K562 (cell line): ENCODE measurements around the gene AQP11. TPM values are rescaled to one million over a fixed set of nuclear protein-coding genes. Genes with fewer than 3 reads are reported as not detected.

Experiments used
- CEBPG ChIP-seq, 3 experiments: fragments of 200-800 bp in 1 of 3; sonication (Bioruptor generic) in 1 of 3; sonication (generic) in 1 of 3; formaldehyde crosslinking in 1 of 3; IDR thresholded peaks in 2 of 3; conservative IDR thresholded peaks in 1 of 3; 2 replicates each; pipeline versions ENCODE4 v1.6.1 to v1.8.0; 2016 to 2022; ENCODE audit warnings: missing compliant biosample characterization in 2 of 3, missing genetic modification characterization in 2 of 3, mild to moderate bottlenecking in 1 of 3, missing genetic modification reagents in 1 of 3
- DEAF1 ChIP-seq: fragments of 450-650 bp; formaldehyde crosslinking; IDR thresholded peaks from 2 replicates; pipeline ENCODE4 v1.4.0; 2020; ENCODE audit warnings: mild to moderate bottlenecking, moderate library complexity
- EGR1 ChIP-seq: fragments of 450-650 bp; conservative IDR thresholded peaks from 2 replicates; pipeline ENCODE4 v1.6.1; 2017; ENCODE audit warnings: mild to moderate bottlenecking
- EWSR1 ChIP-seq: fragments of 450-650 bp; IDR thresholded peaks from 2 replicates; pipeline ENCODE4 v1.6.1; 2018; ENCODE audit warnings: borderline replicate concordance, mild to moderate bottlenecking, low read depth, moderate library complexity; ENCODE audit not compliant: partially characterized antibody
- GATA2 ChIP-seq: sonication (generic); formaldehyde crosslinking; IDR thresholded peaks from 2 replicates; pipeline ENCODE4 v1.4.0; 2020; ENCODE audit warnings: mild to moderate bottlenecking, missing genetic modification reagents
- HMG20B ChIP-seq: fragments of 250-450 bp; sonication (Bioruptor Pico); IDR thresholded peaks from 2 replicates; pipeline ENCODE4 v1.5.0; 2021; ENCODE audit warnings: mild to moderate bottlenecking
- KLF16 ChIP-seq: IDR thresholded peaks from 2 replicates; pipeline ENCODE4 v1.6.1; 2016; ENCODE audit warnings: antibody characterized with exemption
- LEF1 ChIP-seq: fragments of 450-650 bp; IDR thresholded peaks from 2 replicates; pipeline ENCODE4 v1.6.1; 2016; ENCODE audit warnings: mild to moderate bottlenecking
- MCM2 ChIP-seq: fragments of 450-650 bp; IDR thresholded peaks from 2 replicates; pipeline ENCODE4 v1.6.1; 2017; ENCODE audit warnings: low read depth, mild to moderate bottlenecking
- NFIX ChIP-seq: fragments of 250-450 bp; sonication (Bioruptor Pico); IDR thresholded peaks from 2 replicates; pipeline ENCODE4 v1.4.0; 2020; ENCODE audit warnings: low read depth, mild to moderate bottlenecking, moderate library complexity
- RUNX1 ChIP-seq: sonication (generic); IDR thresholded peaks from 2 replicates; pipeline ENCODE4 v1.6.1; 2016; ENCODE audit warnings: antibody characterized with exemption, low read depth
- SRSF1 ChIP-seq: fragments of 200-400 bp; formaldehyde crosslinking; IDR thresholded peaks from 2 replicates; pipeline ENCODE4 v1.6.1; 2017; ENCODE audit warnings: mild to moderate bottlenecking, low read depth, low read length, moderate library complexity
- TEAD2 ChIP-seq: fragments of 450-650 bp; IDR thresholded peaks from 2 replicates; pipeline ENCODE4 v1.6.1; 2016; ENCODE audit warnings: missing genetic modification characterization, control low read depth, missing compliant biosample characterization
- VEZF1 ChIP-seq: fragments of 200-800 bp; sonication (Bioruptor generic); IDR thresholded peaks from 2 replicates; pipeline ENCODE4 v1.6.1; 2017; ENCODE audit warnings: missing genetic modification characterization, missing compliant biosample characterization
- ZHX1 ChIP-seq: fragments of 150-350 bp; conservative IDR thresholded peaks from 2 replicates; pipeline ENCODE4 v1.6.1; 2014; ENCODE audit warnings: low read length
- ZNF121 ChIP-seq: sonication (generic); formaldehyde crosslinking; conservative IDR thresholded peaks from 2 replicates; pipeline ENCODE4 v1.8.0; 2022; ENCODE audit warnings: missing genetic modification reagents
- ZNF174 ChIP-seq: fragments of 250-450 bp; sonication (Bioruptor Pico); IDR thresholded peaks from 2 replicates; pipeline ENCODE4 v1.4.0; 2020; ENCODE audit warnings: mild to moderate bottlenecking
- ZNF212 ChIP-seq: fragments of 450-650 bp; formaldehyde crosslinking; IDR thresholded peaks from 2 replicates; pipeline ENCODE4 v1.4.0; 2020; ENCODE audit warnings: mild to moderate bottlenecking
- ZNF41 ChIP-seq: fragments of 250-450 bp; sonication (Bioruptor Pico); conservative IDR thresholded peaks from 2 replicates; pipeline ENCODE4 v1.4.0; 2020; ENCODE audit warnings: mild to moderate bottlenecking
- ZNF696 ChIP-seq: fragments of 250-450 bp; sonication (Bioruptor Pico); conservative IDR thresholded peaks from 2 replicates; pipeline ENCODE4 v1.4.0; 2020; ENCODE audit warnings: mild to moderate bottlenecking, moderate library complexity
- ZNF75A ChIP-seq: fragments of 450-650 bp; formaldehyde crosslinking; IDR thresholded peaks from 2 replicates; pipeline ENCODE4 v1.4.0; 2020; ENCODE audit warnings: mild to moderate bottlenecking
- polyA plus RNA-seq, 8 experiments: library from polyadenylated mRNA; depleted of rRNA in 4 of 8; stranded (reverse) in 5 of 8; unstranded in 3 of 8; fragments of >200 nt; fragmentation: Nextera tagmentation in 2 of 8; fragmentation: Illumina TruSeq in 1 of 8; extraction: Ambion mirVana in 2 of 8; extraction: Trizol in 1 of 8; gene quantifications; 2 replicates each; pipeline versions ENCODE4 v1.2.1 to v1.2.3, GENCODE V29; 2011 to 2014; ENCODE audit warnings: inconsistent platforms in 1 of 8, missing spikeins in 1 of 8
- total RNA-seq, 7 experiments: library from RNA; depleted of rRNA in 6 of 7; stranded (reverse); fragments of >200 nt in 6 of 7; fragmentation: Illumina TruSeq in 2 of 7; extraction: Trizol in 2 of 7; gene quantifications; 2 replicates each; pipeline versions ENCODE4 v1.2.1 to v1.2.3, GENCODE V29; 2011 to 2021; ENCODE audit warnings: low replicate concordance in 1 of 7

The AQP11 gene
- total and polyA plus RNA-seq, 9 of the 15 experiments (the other 6 are each of a cell fraction or from before 2014, with no cell fraction given): 0.09 to 1.0 (median 0.36) TPM

- TF ChIP-seq VEZF1 (CRISPR knock-in tag): peak; percentile 62
- no peak for TF ChIP-seq HMG20B (CRISPR knock-in tag)
- TF ChIP-seq ZNF41 (CRISPR knock-in tag): no peak
- no peak for TF ChIP-seq KLF16
- no peak for TF ChIP-seq MCM2
- TF ChIP-seq NFIX: no peak
- no peak for TF ChIP-seq RUNX1
- no peak for TF ChIP-seq SRSF1
- TF ChIP-seq CEBPG (CRISPR knock-in tag; IDR thresholded peaks at IDR 0.05): peak; percentile 19; the same call in 1 of the 2 replicates
- no peak for TF ChIP-seq CEBPG (tag; conservative IDR thresholded peaks at IDR 0.05 in 1 of 2, IDR thresholded peaks at IDR 0.05 in 1 of 2)
- 0 out of 2 replicates have a peak, but pooled peaks have one; percentile 19 for TF ChIP-seq ZHX1
- TF ChIP-seq ZNF75A (CRISPR knock-in tag): no peak
- TF ChIP-seq LEF1: no peak; the same call in 1 of the 2 replicates
- no peak for TF ChIP-seq ZNF121 (CRISPR knock-in tag)
- TF ChIP-seq ZNF212 (CRISPR knock-in tag): no peak
- TF ChIP-seq EWSR1: no peak
- no peak for TF ChIP-seq GATA2 (CRISPR knock-in tag)
- TF ChIP-seq ZNF696: no peak
- no peak for TF ChIP-seq EGR1
- TF ChIP-seq DEAF1 (CRISPR knock-in tag): 0 out of 2 replicates have a peak, but pooled peaks have one; percentile 9
- TF ChIP-seq TEAD2 (tag): peak; percentile 70
- TF ChIP-seq ZNF174 (CRISPR knock-in tag): no peak
Measured at GRCh38 chr11:77637345-77638165, 47.8 kb downstream of the AQP11 start, which contains the start of gene CLNS1A (continued).
